HEK293T (cell line): Measurements from ENCODE around the gene GSTM4.

Source experiments
- FOXM1 ChIP-seq: fragments of 450-650 bp; IDR thresholded peaks from 2 replicates; pipeline ENCODE4 v1.6.1; 2017; ENCODE audit warnings: mild to moderate bottlenecking, borderline replicate concordance
- LEF1 ChIP-seq: fragments of 450-650 bp; IDR thresholded peaks from 2 replicates; pipeline ENCODE4 v1.6.1; 2017; ENCODE audit warnings: mild to moderate bottlenecking, borderline replicate concordance
- SP1 ChIP-seq: fragments of 450-650 bp; IDR thresholded peaks from 2 replicates; pipeline ENCODE4 v1.6.1; 2017
- SUZ12 ChIP-seq: fragments of 450-650 bp; IDR thresholded peaks from 2 replicates; pipeline ENCODE4 v1.6.1; 2016; ENCODE audit warnings: mild to moderate bottlenecking

- TF ChIP-seq SP1 (no peak), LEF1 (no peak), SUZ12 (no peak), FOXM1 (no peak)
Measured at GRCh38 chr1:109634771-109635750, 20.8 kb upstream of the GSTM4 start.
